ENCODE measurements around the gene SLC26A9. TPM values are rescaled to one million over a fixed set of nuclear protein-coding genes. Genes with fewer than 3 reads are reported as not detected.
"Not testable (repeated sequence)": the region's sequence is repeated elsewhere in the genome, so short reads cannot be mapped to it uniquely, and the experiment has no call there.

SLC26A9 gene
- total RNA-seq, 1 donor from 2014 or later: not detected

DNA sequence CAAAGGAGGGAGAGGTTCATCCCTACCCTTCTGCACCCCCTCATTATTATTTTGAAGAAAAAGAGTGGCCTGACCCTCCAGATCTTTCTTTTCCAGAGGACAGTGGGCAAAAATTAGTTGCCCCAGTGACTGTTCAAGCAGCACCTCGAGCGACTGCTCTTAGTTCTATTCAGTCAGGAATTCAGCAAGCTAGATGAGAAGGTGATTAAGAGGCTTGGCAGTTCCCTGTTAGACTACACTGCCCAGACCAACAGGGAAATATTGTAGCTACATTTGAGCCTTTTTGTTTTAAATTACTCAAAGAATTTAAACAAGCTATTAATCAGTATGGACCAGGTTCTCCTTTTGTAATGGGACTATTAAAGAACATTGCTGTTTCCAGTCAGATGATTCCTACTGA lies 51.8 kb downstream of the SLC26A9 start:
- DNase-seq (ENCODE audit: low spot score); H3K27ac ChIP-seq; H3K4me1 ChIP-seq; H3K79me2 ChIP-seq (ENCODE audit: low read depth); H3K9ac ChIP-seq; H2AFZ ChIP-seq (replicated peaks); H3K4me2 ChIP-seq; H3K4me3 Mint-ChIP-seq; H3F3A ChIP-seq (ENCODE audit: low read depth); H3K9me3 ChIP-seq (ENCODE audit: low read depth); H4K20me1 ChIP-seq (ENCODE audit: low read depth); H3K27me3 Mint-ChIP-seq (ENCODE audit: insufficient read depth, low read depth); H3K27ac Mint-ChIP-seq; H3K4me3 ChIP-seq; H3K36me3 ChIP-seq; H3K27me3 ChIP-seq: not testable (repeated sequence)
- H3K9me3 Mint-ChIP-seq: peaks cover 12% of the 10 kb centered on the region
- peaks cover 23% of the 10 kb centered on the region for H3K36me3 Mint-ChIP-seq
- H3K4me1 Mint-ChIP-seq: peaks cover 10% of the 10 kb centered on the region

DNA sequence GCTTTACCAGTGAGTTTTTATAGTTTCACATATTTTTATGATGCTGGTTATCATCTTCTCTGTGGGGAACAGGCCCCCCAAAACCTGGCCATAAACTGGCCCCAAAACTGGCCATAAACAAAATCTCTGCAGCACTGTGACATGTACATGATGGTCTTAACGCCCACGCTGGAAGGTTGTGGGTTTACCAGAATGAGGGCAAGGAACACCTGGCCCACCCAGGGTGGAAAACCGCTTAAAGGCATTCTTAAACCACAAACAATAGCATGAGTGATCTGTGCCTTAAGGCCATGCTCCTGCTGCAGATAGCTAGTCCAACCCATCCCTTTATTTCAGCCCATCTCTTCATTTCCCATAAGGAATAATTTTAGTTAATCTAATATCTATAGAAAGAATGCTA lies 52.6 kb downstream of the SLC26A9 start:
- H3K9ac ChIP-seq; H3K9me3 Mint-ChIP-seq; H3K27ac ChIP-seq; H3K36me3 ChIP-seq; H3K27ac Mint-ChIP-seq; H3K9me3 ChIP-seq (ENCODE audit: low read depth); H2AFZ ChIP-seq (replicated peaks); H3K27me3 ChIP-seq; H3K4me3 Mint-ChIP-seq; H3K4me3 ChIP-seq; H3K27me3 Mint-ChIP-seq (ENCODE audit: insufficient read depth, low read depth); H3K79me2 ChIP-seq (ENCODE audit: low read depth); H3F3A ChIP-seq (ENCODE audit: low read depth); H3K4me2 ChIP-seq; H4K20me1 ChIP-seq (ENCODE audit: low read depth); H3K4me1 ChIP-seq; DNase-seq (ENCODE audit: low spot score): not testable (repeated sequence)
- peaks cover 10% of the 10 kb centered on the region for H3K4me1 Mint-ChIP-seq
- peaks cover 18% of the 10 kb centered on the region for H3K36me3 Mint-ChIP-seq

DNA sequence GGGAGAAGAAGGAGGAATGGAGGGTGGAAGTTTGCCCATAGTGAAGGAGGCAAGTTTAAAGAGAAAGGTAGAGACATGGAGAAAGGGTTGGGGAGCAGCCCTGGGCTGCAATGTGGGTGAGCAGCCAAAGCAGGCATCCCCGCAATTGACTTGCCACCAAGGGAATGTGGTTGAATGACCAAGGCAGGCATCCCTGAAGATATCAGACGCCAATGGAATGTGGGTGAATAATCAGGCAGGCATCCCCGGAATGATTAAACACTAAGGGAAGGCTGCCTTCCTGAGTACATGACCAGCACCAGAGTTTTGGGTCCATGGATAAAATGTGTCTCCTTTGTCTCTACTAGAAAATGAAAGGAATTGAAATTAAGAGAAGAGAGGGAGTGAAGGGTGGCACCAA lies 53.5 kb downstream of the SLC26A9 start:
- H3K27me3 Mint-ChIP-seq (ENCODE audit: insufficient read depth, low read depth); DNase-seq (ENCODE audit: low spot score); H3K9ac ChIP-seq; H3K4me3 ChIP-seq; H4K20me1 ChIP-seq (ENCODE audit: low read depth); H3K27me3 ChIP-seq; H3K36me3 ChIP-seq; H3K9me3 ChIP-seq (ENCODE audit: low read depth); H3F3A ChIP-seq (ENCODE audit: low read depth); H2AFZ ChIP-seq (replicated peaks); H3K4me1 ChIP-seq; H3K79me2 ChIP-seq (ENCODE audit: low read depth); H3K4me3 Mint-ChIP-seq; H3K4me2 ChIP-seq; H3K9me3 Mint-ChIP-seq; H3K27ac Mint-ChIP-seq; H3K27ac ChIP-seq: not testable (repeated sequence)
- H3K36me3 Mint-ChIP-seq: peaks cover 10% of the 10 kb centered on the region
- H3K4me1 Mint-ChIP-seq: peaks cover 10% of the 10 kb centered on the region

DNA sequence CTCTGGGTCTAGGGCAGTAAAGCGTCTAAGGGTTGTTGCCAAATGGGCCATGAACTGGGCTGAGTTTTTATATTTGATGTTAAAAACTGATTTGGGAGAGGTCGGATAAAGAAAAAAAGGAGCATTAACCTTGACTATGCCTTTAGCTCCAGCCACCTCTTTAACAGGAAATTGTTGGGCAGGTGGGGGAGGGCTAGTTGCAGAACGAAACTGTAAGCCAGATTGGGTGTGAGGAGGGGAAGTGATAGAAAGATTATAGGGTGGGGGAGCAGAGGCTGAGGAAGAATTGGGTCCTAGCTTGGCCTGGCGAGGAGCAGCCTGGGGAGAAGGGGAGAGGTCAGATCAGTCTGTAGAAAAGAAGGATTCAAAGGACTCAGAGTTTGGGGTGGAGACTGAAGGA lies 54.2 kb downstream of the SLC26A9 start:
- H3K27me3 Mint-ChIP-seq (ENCODE audit: insufficient read depth, low read depth); H3K9me3 Mint-ChIP-seq; DNase-seq (ENCODE audit: low spot score); H3K4me2 ChIP-seq; H2AFZ ChIP-seq (replicated peaks); H3K4me3 ChIP-seq; H3K36me3 Mint-ChIP-seq; H3K4me3 Mint-ChIP-seq; H3K9me3 ChIP-seq (ENCODE audit: low read depth); H3K27ac ChIP-seq; H3K36me3 ChIP-seq; H3F3A ChIP-seq (ENCODE audit: low read depth); H3K27me3 ChIP-seq; H3K9ac ChIP-seq; H3K27ac Mint-ChIP-seq; H3K4me1 ChIP-seq; H4K20me1 ChIP-seq (ENCODE audit: low read depth); H3K79me2 ChIP-seq (ENCODE audit: low read depth): not testable (repeated sequence)
- peaks cover 10% of the 10 kb centered on the region for H3K4me1 Mint-ChIP-seq

DNA sequence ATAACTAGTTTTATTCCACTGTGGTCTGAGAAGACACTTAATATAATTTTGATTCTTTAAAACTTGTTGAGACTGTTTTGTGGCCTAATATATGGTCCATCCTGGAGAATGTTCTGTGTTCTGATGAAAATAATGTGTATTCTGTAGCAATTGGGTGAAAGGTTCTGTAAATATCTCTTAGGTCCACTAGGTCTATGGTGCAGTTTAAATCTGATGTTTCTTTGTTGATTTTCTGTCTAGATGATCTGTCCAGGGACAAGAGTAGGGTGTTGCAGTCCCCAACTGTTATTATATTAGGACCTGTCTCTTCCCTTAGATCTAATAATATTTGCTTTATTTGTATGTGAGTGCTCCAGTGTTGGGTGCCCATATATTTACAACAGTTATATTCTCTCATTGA lies 59.5 kb downstream of the SLC26A9 start:
- H3K27me3 Mint-ChIP-seq (ENCODE audit: insufficient read depth, low read depth): no peaks in the 10 kb centered on the region
- Histone ChIP-seq H2AFZ (replicated peaks) (no peak overlapping the region), H3K36me3 (no peaks in the 10 kb centered on the region), H3K27ac (no peak overlapping the region), H3K4me3 (no peak overlapping the region), H3F3A (ENCODE audit: low read depth) (no peaks in the 10 kb centered on the region), H3K4me2 (no peak overlapping the region), H3K9me3 (ENCODE audit: low read depth) (no peaks in the 10 kb centered on the region), H3K79me2 (ENCODE audit: low read depth) (no peaks in the 10 kb centered on the region), H3K27me3 (no peaks in the 10 kb centered on the region), H4K20me1 (ENCODE audit: low read depth) (no peaks in the 10 kb centered on the region), H3K4me1 (no peaks in the 10 kb centered on the region), H3K9ac (no peak overlapping the region)
- no peaks in the 10 kb centered on the region for H3K4me1 Mint-ChIP-seq
- peaks cover 18% of the 10 kb centered on the region for H3K9me3 Mint-ChIP-seq
- no peak overlapping the region for H3K27ac Mint-ChIP-seq
- no peaks in the 10 kb centered on the region for H3K36me3 Mint-ChIP-seq
- DNase-seq (ENCODE audit: low spot score): no peak
- no peak overlapping the region for H3K4me3 Mint-ChIP-seq
- TF ChIP-seq, protein P1, sequence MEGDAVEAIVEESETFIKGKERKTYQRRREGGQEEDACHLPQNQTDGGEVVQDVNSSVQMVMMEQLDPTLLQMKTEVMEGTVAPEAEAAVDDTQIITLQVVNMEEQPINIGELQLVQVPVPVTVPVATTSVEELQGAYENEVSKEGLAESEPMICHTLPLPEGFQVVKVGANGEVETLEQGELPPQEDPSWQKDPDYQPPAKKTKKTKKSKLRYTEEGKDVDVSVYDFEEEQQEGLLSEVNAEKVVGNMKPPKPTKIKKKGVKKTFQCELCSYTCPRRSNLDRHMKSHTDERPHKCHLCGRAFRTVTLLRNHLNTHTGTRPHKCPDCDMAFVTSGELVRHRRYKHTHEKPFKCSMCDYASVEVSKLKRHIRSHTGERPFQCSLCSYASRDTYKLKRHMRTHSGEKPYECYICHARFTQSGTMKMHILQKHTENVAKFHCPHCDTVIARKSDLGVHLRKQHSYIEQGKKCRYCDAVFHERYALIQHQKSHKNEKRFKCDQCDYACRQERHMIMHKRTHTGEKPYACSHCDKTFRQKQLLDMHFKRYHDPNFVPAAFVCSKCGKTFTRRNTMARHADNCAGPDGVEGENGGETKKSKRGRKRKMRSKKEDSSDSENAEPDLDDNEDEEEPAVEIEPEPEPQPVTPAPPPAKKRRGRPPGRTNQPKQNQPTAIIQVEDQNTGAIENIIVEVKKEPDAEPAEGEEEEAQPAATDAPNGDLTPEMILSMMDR (IDR thresholded peaks at IDR 0.05): no peak
- no peak for TF ChIP-seq EZH2 (IDR thresholded peaks at IDR 0.05)
